GM12891 (cell line): Measurements from ENCODE around the gene HBG1.

Experiments
- DNase-seq: peaks from one replicate; pipeline ENCODE4 v3.0.0; 2011; ENCODE audit warnings: low spot score; ENCODE audit not compliant: insufficient read length
- FAIRE-seq: peaks from 2 replicates; lab custom pipeline; 2011; peaks lifted over from hg19 to GRCh38; lab: Jason Lieb, UNC
- PAX5 ChIP-seq: IDR thresholded peaks from 2 replicates; pipeline ENCODE4 v1.6.1; 2011; ENCODE audit warnings: low read length, moderate library complexity, mild to moderate bottlenecking; ENCODE audit not compliant: insufficient read depth, severe bottlenecking
- POLR2A ChIP-seq: IDR thresholded peaks from 2 replicates; pipeline ENCODE4 v1.6.1; 2011; ENCODE audit warnings: low read depth, low read length, control low read depth
- POLR2AphosphoS5 ChIP-seq: IDR thresholded peaks from 2 replicates; pipeline ENCODE4 v1.6.1; 2011; ENCODE audit warnings: low read depth, low read length, control low read depth
- POU2F2 ChIP-seq: IDR thresholded peaks from 2 replicates; pipeline ENCODE4 v1.6.1; 2011; ENCODE audit warnings: low read depth, mild to moderate bottlenecking, control low read depth, low read length, moderate library complexity
- SPI1 ChIP-seq: IDR thresholded peaks from 2 replicates; pipeline ENCODE4 v1.6.1; 2011; ENCODE audit warnings: low read depth, low read length, control low read depth
- TAF1 ChIP-seq: IDR thresholded peaks from 2 replicates; pipeline ENCODE4 v1.6.1; 2011; ENCODE audit warnings: low read depth, low read length, control low read depth

The HBG1 gene

DNA sequence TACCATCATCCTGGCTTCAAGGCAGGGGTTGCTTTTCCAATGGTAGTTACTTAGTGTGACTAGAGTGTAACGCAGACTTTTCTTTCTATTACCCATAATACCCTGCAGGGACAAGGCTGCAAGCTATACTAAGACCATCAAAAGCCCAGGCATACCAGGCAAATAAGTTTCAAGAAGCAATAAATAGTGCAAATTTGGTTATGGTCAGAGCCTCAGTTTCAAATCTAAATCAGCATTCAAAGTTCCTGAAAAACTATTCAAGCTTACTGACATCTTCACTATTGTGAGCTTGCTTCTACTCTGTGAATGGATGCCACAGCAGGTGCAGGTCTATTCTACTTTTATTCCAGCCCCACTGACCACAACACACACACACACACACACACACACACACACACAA is 20.3 kb downstream of the HBG1 start:
- TF ChIP-seq TAF1, result no peak
- TF ChIP-seq PAX5, result no peak
- no peak for TF ChIP-seq POLR2A
- TF ChIP-seq POLR2AphosphoS5, result no peak
- no peak for TF ChIP-seq POU2F2
- no peak for TF ChIP-seq SPI1
- FAIRE-seq, result no peak
- no peak for DNase-seq

DNA sequence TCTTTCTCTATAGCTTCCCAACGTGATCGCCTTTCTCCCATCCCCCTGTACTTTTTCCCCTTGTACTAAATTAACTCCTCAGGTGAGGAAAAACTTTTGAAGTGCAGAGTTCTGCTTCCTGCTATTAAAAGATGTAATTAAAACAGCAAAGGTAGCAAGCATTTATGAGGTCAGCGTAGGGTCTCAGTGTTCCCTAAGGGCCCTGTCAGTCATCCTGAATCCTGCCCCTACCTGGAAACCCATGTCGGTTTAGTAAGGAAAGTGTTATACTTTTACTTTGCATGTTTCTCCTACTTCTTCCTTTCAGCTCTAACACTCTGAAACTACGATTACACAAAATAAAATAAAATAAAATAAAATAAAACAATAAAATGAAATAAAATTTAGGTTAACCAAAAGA is 21.5 kb downstream of the HBG1 start:
- FAIRE-seq (no peak), DNase-seq (no peak)
- no peak for TF ChIP-seq POU2F2
- no peak for TF ChIP-seq SPI1
- TF ChIP-seq POLR2A, result no peak
- TF ChIP-seq PAX5, result no peak
- no peak for TF ChIP-seq POLR2AphosphoS5
- no peak for TF ChIP-seq TAF1

DNA sequence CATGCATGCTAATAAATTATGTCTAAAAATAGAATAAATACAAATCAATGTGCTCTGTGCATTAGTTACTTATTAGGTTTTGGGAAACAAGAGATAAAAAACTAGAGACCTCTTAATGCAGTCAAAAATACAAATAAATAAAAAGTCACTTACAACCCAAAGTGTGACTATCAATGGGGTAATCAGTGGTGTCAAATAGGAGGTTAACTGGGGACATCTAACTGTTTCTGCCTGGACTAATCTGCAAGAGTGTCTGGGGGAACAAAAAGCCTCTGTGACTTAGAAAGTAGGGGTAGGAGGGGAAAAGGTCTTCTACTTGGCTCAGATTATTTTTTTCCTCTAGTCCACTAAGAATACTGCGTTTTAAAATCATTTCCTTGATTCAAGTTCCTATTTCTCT is 22.0 kb downstream of the HBG1 start:
- no peak for TF ChIP-seq POLR2AphosphoS5
- TF ChIP-seq POLR2A, result no peak
- TF ChIP-seq TAF1, result no peak
- no peak for TF ChIP-seq POU2F2
- no peak for TF ChIP-seq PAX5
- no peak for TF ChIP-seq SPI1
- no peak for FAIRE-seq

DNA sequence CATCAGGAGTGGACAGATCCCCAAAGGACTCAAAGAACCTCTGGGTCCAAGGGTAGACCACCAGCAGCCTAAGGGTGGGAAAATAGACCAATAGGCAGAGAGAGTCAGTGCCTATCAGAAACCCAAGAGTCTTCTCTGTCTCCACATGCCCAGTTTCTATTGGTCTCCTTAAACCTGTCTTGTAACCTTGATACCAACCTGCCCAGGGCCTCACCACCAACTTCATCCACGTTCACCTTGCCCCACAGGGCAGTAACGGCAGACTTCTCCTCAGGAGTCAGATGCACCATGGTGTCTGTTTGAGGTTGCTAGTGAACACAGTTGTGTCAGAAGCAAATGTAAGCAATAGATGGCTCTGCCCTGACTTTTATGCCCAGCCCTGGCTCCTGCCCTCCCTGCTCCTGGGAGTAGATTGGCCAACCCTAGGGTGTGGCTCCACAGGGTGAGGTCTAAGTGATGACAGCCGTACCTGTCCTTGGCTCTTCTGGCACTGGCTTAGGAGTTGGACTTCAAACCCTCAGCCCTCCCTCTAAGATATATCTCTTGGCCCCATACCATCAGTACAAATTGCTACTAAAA is 22.8 kb downstream of the HBG1 start, which contains the start of gene HBB:
HBB (minus strand) TSS at position 340 of the 579 bp plus-strand sequence; CDS start at position 290, 50 bp downstream.
- no peak for FAIRE-seq
- no peak for TF ChIP-seq POU2F2
- TF ChIP-seq PAX5, result no peak
- TF ChIP-seq POLR2A, result no peak
- TF ChIP-seq SPI1, result no peak
- TF ChIP-seq POLR2AphosphoS5, result no peak
- no peak for TF ChIP-seq TAF1
- DNase-seq, result no peak

More for the DNA sequence above, 22.0 kb downstream of the HBG1 start:
- DNase-seq, result no peak

DNA sequence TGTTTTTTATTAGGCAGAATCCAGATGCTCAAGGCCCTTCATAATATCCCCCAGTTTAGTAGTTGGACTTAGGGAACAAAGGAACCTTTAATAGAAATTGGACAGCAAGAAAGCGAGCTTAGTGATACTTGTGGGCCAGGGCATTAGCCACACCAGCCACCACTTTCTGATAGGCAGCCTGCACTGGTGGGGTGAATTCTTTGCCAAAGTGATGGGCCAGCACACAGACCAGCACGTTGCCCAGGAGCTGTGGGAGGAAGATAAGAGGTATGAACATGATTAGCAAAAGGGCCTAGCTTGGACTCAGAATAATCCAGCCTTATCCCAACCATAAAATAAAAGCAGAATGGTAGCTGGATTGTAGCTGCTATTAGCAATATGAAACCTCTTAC is 24.2 kb downstream of the HBG1 start:
- DNase-seq (no peak), FAIRE-seq (no peak)
- TF ChIP-seq POLR2A (no peak), POLR2AphosphoS5 (no peak), POU2F2 (no peak), SPI1 (no peak), TAF1 (no peak), PAX5 (no peak)

DNA sequence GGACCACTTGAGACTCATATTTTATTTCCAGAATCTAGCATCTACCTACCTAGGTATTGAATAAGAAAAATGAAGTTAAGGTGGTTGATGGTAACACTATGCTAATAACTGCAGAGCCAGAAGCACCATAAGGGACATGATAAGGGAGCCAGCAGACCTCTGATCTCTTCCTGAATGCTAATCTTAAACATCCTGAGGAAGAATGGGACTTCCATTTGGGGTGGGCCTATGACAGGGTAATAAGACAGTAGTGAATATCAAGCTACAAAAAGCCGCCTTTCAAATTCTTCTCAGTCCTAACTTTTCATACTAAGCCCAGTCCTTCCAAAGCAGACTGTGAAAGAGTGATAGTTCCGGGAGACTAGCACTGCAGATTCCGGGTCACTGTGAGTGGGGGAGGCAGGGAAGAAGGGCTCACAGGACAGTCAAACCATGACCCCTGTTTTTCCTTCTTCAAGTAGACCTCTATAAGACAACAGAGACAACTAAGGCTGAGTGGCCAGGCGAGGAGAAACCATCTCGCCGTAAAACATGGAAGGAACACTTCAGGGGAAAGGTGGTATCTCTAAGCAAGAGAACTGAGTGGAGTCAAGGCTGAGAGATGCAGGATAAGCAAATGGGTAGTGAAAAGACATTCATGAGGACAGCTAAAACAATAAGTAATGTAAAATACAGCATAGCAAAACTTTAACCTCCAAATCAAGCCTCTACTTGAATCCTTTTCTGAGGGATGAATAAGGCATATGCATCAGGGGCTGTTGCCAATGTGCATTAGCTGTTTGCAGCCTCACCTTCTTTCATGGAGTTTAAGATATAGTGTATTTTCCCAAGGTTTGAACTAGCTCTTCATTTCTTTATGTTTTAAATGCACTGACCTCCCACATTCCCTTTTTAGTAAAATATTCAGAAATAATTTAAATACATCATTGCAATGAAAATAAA is 24.8 kb downstream of the HBG1 start:
- DNase-seq, result no peak
- FAIRE-seq, result no peak
- TF ChIP-seq POU2F2, result no peak
- TF ChIP-seq TAF1, result no peak
- TF ChIP-seq POLR2A, result no peak
- no peak for TF ChIP-seq SPI1
- no peak for TF ChIP-seq PAX5
- TF ChIP-seq POLR2AphosphoS5, result no peak

DNA sequence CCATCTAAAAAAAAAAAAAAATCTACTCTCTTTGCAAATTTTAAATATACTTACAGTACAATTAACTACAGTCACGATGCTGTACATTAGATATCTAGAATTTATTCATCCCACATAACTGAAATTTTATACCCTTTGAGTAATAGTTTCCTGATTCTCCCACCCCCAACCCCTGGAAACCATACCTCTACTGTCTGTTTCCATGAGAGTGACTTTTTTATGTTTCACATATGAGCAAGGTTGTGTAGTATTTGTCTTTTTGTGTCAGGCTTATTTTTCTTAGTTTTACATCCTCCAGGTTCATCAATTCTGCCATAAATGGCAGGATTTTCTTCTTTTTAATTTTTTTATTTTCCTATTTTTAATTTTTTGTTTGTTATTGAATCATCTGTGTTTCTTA is 26.0 kb downstream of the HBG1 start:
- no peak for FAIRE-seq
- DNase-seq, result no peak
- no peak for TF ChIP-seq TAF1
- TF ChIP-seq POU2F2, result no peak
- no peak for TF ChIP-seq PAX5
- no peak for TF ChIP-seq POLR2A
- no peak for TF ChIP-seq POLR2AphosphoS5
- TF ChIP-seq SPI1, result no peak

DNA sequence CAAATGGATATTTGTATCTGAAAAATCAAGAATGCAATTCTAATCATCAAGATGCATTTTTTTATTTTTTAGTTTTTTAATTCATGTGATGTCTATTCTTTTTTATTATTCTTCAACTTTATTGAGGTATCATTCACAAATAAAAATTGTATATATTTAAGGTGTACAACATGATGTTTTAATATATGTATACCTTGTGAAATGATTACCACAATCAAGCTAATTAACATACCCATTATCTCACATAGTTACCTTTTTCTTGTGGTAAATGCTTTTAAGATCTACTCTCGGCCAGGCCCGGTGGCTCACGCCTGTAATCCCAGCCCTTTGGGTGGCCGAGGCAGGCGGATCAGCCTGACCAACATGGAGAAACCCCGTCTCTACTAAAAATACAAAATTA is 26.5 kb downstream of the HBG1 start:
- TF ChIP-seq POLR2A (no peak), TAF1 (no peak), POU2F2 (no peak), POLR2AphosphoS5 (no peak), PAX5 (no peak), SPI1 (no peak)
- no peak for DNase-seq
- no peak for FAIRE-seq

DNA sequence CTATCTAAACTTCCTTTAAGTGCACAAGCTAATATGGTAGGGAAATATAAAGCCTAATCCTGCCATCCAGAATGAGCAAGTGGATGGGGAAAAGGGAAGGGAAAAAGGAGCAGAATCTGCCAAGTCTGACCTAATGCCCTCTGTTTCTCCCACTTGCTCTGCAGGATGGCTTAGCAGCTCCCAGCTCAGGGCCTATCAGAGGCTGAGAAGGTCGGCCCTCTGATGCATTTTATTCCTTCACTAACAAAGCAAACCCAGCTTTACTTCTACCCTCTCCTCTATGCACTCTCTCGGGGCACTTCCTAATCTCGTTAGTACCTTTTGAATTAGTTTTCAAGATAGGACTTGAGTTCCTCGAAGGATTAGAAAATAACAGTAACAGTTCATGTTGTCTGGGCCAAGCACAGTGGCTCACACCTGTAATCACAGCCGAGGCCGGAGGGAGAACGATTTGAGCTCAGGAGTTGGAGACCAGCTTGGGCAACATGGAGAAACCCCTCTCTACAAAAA is 39.2 kb downstream of the HBG1 start:
- TF ChIP-seq TAF1, result no peak
- TF ChIP-seq SPI1, result no peak
- no peak for TF ChIP-seq POU2F2
- no peak for TF ChIP-seq POLR2A
- no peak for TF ChIP-seq POLR2AphosphoS5
- TF ChIP-seq PAX5, result no peak
- DNase-seq, result no peak
- FAIRE-seq, result no peak
